ENCODE measurements around the gene SINHCAF.
"Not testable (repeated sequence)": the region's sequence is repeated elsewhere in the genome, so short reads cannot be mapped to it uniquely, and the experiment has no call there.

The SINHCAF gene

GRCh38 chr12:31325877-31326631, at the start of gene SINHCAF:
Gene SINHCAF, minus strand, starts transcription at chr12:31326150. Its CDS starts 27,946 bp downstream, at chr12:31298204.
- peak; percentile 91 to 99 (median 97) for DNase-seq
- intact Hi-C loops (cut with DNase I): loop anchor here (5.0 kb wide), 2 partner anchors 311 to 574 kb away; partner anchors contain the start of gene CAPRIN2

- intact Hi-C loops (cut with DNase I); DNase-seq: not testable (repeated sequence)
These were observed 49.5 kb upstream of the SINHCAF start for GRCh38 chr12:31375422-31375821.

- intact Hi-C loops (cut with DNase I): no loop called here
- no peak for DNase-seq
These were observed 45.3 kb upstream of the SINHCAF start for GRCh38 chr12:31371256-31371620.

GRCh38 chr12:31370531-31371255, 44.7 kb upstream of the SINHCAF start:
- intact Hi-C loops (cut with DNase I): no loop called here
- no peak for DNase-seq

- DNase-seq: no peak
- intact Hi-C loops (cut with DNase I): no loop called here
These were observed 44.0 kb upstream of the SINHCAF start for GRCh38 chr12:31369712-31370521.

GRCh38 chr12:31368666-31369361, 42.9 kb upstream of the SINHCAF start:
- intact Hi-C loops (cut with DNase I): no loop called here
- DNase-seq: no peak

GRCh38 chr12:31366104-31366621, 40.2 kb upstream of the SINHCAF start:
- intact Hi-C loops (cut with DNase I): no loop called here
- no peak for DNase-seq

- intact Hi-C loops (cut with DNase I): no loop called here
- no peak for DNase-seq
These were observed 37.9 kb upstream of the SINHCAF start for GRCh38 chr12:31363831-31364230.

GRCh38 chr12:31363416-31363809, 37.5 kb upstream of the SINHCAF start:
- intact Hi-C loops (cut with DNase I): no loop called here
- DNase-seq: no peak

- intact Hi-C loops (cut with DNase I): no loop called here
- peak in 2 of 10 donors; percentile 4 to 10 for DNase-seq
These were observed 36.9 kb upstream of the SINHCAF start for GRCh38 chr12:31362759-31363415.

GRCh38 chr12:31362115-31362758, 36.3 kb upstream of the SINHCAF start:
- intact Hi-C loops (cut with DNase I): no loop called here
- no peak for DNase-seq

- intact Hi-C loops (cut with DNase I): no loop called here
- no peak for DNase-seq
These were observed 35.8 kb upstream of the SINHCAF start for GRCh38 chr12:31361730-31362114.

GRCh38 chr12:31355747-31356107, 29.8 kb upstream of the SINHCAF start:
- intact Hi-C loops (cut with DNase I): no loop called here
- DNase-seq: peak in 1 of 10 donors; percentile 10

GRCh38 chr12:31353750-31354708, 28.1 kb upstream of the SINHCAF start:
- peak in 1 of 10 donors; percentile 49 for DNase-seq
- intact Hi-C loops (cut with DNase I): no loop called here

GRCh38 chr12:31346267-31346666, 20.3 kb upstream of the SINHCAF start:
- intact Hi-C loops (cut with DNase I): no loop called here
- DNase-seq: no peak

- no peak for DNase-seq
- intact Hi-C loops (cut with DNase I): no loop called here
These were observed 17.2 kb upstream of the SINHCAF start for GRCh38 chr12:31343139-31343538.

GRCh38 chr12:31342286-31342685, 16.3 kb upstream of the SINHCAF start:
- DNase-seq: no peak
- intact Hi-C loops (cut with DNase I): no loop called here

All from posterior cingulate gyrus (tissue), 11 donors.